RWPE2 (cell line): ENCODE data around the gene TRPM1.
A peak's percentile ranks its signal among the peaks of the same experiment; 100 is the strongest.

Experiments used
- ATAC-seq: fragments of 200-7000 bp; cut with Tn5 transposase; 3 replicates; pipeline ENCODE4 v1.9.1; 2021; ENCODE audit warnings: low read depth
- DNase-seq: peaks from one replicate; pipeline ENCODE4 v3.0.0-alpha.2; 2020; ENCODE audit warnings: low spot score
- H3K27ac ChIP-seq: fragments of 450-650 bp; 2 replicates; pipeline ENCODE4 v1.5.1; 2017; ENCODE audit warnings: mild to moderate bottlenecking; ENCODE audit not compliant: poor library complexity, severe bottlenecking
- H3K27me3 ChIP-seq: fragments of 250-450 bp; sonication (Bioruptor Pico); 2 replicates; pipeline ENCODE4 v1.5.1; 2021; ENCODE audit warnings: mild to moderate bottlenecking, moderate library complexity; ENCODE audit not compliant: insufficient read depth, poor library complexity, severe bottlenecking
- H3K36me3 ChIP-seq: fragments of 250-450 bp; sonication (Bioruptor Pico); 2 replicates; pipeline ENCODE4 v1.5.1; 2020; ENCODE audit warnings: low read depth, mild to moderate bottlenecking, moderate library complexity
- H3K4me1 ChIP-seq: fragments of 250-450 bp; sonication (Bioruptor Pico); 2 replicates; pipeline ENCODE4 v1.5.1; 2021; ENCODE audit warnings: mild to moderate bottlenecking, moderate library complexity; ENCODE audit not compliant: insufficient read depth, poor library complexity, severe bottlenecking
- H3K4me3 ChIP-seq: fragments of 250-450 bp; sonication (Bioruptor Pico); 2 replicates; pipeline ENCODE4 v1.5.1; 2021; ENCODE audit warnings: mild to moderate bottlenecking, moderate library complexity; ENCODE audit not compliant: severe bottlenecking
- H3K9me3 ChIP-seq: fragments of 250-450 bp; sonication (Bioruptor Pico); 2 replicates; pipeline ENCODE4 v1.5.1; 2021; ENCODE audit warnings: mild to moderate bottlenecking, moderate library complexity; ENCODE audit not compliant: severe bottlenecking
- TF ChIP-seq, protein P1 (sequence below): fragments of 450-650 bp; IDR thresholded peaks from one replicate; pipeline ENCODE4 v1.5.1; 2017; ENCODE audit warnings: mild to moderate bottlenecking, moderate library complexity; ENCODE audit not compliant: poor library complexity, severe bottlenecking

The TRPM1 gene

DNA sequence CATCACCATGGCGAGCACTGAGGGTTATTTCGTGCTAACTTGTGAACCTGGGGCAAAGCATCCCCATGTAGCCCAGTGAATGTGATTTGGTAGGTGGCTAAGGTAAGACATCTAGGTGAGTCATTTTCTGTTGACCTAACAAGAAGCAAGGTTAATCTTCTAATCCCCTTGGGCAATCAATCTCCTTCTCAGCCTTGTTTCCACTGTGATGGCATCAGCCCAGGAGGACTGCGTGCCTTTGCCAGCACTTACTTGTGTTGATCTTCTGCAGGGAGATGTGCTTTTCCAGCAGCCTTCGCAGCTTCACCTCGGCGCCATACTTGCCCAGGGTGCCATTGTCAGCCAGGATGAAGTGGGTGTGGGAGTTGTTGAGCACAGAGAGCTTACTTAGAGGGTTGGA lies 35.7 kb downstream of the TRPM1 start:
- Histone ChIP-seq H3K4me1 (no peaks in the 10 kb centered on the region), H3K4me3 (no peak overlapping the region), H3K36me3 (no peaks in the 10 kb centered on the region), H3K27ac (no peak overlapping the region), H3K27me3 (no peaks in the 10 kb centered on the region), H3K9me3 (no peaks in the 10 kb centered on the region)
- peak; percentile 76 for DNase-seq
- peak; percentile 93 for ATAC-seq
- TF ChIP-seq, protein P1, sequence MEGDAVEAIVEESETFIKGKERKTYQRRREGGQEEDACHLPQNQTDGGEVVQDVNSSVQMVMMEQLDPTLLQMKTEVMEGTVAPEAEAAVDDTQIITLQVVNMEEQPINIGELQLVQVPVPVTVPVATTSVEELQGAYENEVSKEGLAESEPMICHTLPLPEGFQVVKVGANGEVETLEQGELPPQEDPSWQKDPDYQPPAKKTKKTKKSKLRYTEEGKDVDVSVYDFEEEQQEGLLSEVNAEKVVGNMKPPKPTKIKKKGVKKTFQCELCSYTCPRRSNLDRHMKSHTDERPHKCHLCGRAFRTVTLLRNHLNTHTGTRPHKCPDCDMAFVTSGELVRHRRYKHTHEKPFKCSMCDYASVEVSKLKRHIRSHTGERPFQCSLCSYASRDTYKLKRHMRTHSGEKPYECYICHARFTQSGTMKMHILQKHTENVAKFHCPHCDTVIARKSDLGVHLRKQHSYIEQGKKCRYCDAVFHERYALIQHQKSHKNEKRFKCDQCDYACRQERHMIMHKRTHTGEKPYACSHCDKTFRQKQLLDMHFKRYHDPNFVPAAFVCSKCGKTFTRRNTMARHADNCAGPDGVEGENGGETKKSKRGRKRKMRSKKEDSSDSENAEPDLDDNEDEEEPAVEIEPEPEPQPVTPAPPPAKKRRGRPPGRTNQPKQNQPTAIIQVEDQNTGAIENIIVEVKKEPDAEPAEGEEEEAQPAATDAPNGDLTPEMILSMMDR: no peak

DNA sequence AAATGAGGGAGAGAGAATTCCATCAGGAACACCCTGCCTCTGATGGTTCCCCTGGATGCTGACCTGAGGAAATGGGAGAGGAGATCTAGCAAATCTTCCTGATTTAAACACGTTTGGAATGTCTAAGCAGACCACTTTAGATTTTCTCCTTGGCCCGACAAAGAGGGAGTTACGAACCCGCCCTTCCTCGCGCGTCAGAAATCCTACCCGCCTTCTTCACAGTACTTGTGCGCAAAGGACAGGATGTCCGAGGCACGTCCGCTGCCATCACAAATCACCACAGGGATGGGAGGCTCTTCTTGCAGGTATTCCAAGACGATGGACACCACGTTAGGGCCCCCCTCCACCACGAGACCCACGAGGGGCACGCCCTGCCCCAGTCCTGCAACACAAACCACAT lies 38.6 kb downstream of the TRPM1 start:
- no peak overlapping the region for H3K4me3 ChIP-seq
- DNase-seq: no peak
- no peaks in the 10 kb centered on the region for H3K36me3 ChIP-seq
- no peaks in the 10 kb centered on the region for H3K4me1 ChIP-seq
- H3K27me3 ChIP-seq: no peaks in the 10 kb centered on the region
- no peak overlapping the region for H3K27ac ChIP-seq
- TF ChIP-seq, protein P1: no peak
- ATAC-seq: no peak
- H3K9me3 ChIP-seq: no peaks in the 10 kb centered on the region

DNA sequence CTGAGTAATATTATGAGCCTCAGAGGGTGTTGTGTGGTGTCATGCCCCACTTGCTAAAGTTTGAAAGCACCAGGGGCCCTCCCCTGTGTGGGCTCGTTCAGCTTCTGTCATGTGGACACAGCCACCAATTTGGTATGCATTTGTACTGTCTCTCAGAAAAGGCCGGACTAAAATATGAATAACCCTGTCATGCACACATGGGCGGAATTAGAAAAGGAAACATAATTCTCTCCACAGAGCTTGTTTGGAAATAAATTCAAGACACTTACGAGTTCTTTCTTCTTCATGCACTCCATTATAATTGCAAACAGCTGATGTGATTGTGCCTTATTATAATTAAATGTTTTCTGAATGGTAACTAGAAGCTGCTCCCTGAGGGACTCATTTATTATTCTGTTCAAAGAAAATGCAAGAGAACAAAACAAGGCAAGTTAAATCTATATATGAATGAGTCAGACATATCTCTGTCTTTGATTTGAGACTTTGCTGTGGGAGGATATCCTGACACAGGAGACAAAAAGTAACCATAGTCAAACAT lies 39.1 kb downstream of the TRPM1 start:
- no peaks in the 10 kb centered on the region for H3K9me3 ChIP-seq
- no peaks in the 10 kb centered on the region for H3K4me1 ChIP-seq
- TF ChIP-seq, protein P1: no peak
- H3K4me3 ChIP-seq: no peak overlapping the region
- ATAC-seq (no peak), DNase-seq (no peak)
- H3K27ac ChIP-seq: no peak overlapping the region
- no peaks in the 10 kb centered on the region for H3K36me3 ChIP-seq
- no peaks in the 10 kb centered on the region for H3K27me3 ChIP-seq

DNA sequence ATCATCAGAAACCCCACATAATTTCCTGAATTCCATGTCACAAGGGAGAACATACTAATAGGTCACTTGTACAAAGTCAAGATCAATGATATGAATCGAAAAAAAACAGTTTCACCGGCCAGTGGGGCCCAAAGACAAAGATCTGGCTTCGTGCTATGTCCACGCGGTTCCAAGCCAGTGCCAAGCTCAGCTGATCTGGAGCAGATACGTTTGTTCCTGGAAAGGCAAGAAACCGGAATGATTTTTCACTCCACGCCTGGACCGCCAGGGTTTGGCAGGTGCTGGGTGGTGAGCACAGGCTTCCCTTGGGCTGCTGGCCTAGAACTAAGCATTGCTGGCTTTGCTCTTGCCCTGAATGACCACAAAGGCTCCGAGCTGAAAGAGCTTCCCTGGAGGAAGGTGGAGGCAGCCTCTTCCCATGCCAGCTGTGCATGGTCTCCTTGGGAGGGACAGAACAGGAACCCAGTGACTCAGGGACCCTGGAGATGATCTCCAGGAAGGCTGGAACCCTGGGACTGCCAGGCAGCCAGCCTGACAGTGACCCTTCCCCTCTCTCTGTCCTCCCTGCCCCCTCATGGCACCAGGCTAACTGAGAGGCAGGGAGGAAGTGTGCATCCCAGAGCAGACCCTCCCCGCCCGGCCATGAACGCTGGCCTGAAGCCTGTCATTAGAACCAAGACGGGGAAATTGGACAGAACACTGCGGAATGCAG lies 40.9 kb downstream of the TRPM1 start:
- H3K4me1 ChIP-seq: no peaks in the 10 kb centered on the region
- H3K27ac ChIP-seq: no peak overlapping the region
- H3K9me3 ChIP-seq: no peaks in the 10 kb centered on the region
- DNase-seq: no peak
- ATAC-seq: no peak
- H3K27me3 ChIP-seq: no peaks in the 10 kb centered on the region
- H3K4me3 ChIP-seq: no peak overlapping the region
- TF ChIP-seq, protein P1: no peak
- no peaks in the 10 kb centered on the region for H3K36me3 ChIP-seq
